HG03064 (cell line): ENCODE measurements around the gene PATJ.

Experiments used
- ATAC-seq: cut with Tn5 transposase; IDR thresholded peaks from one replicate; pipeline ENCODE4 v1.9.1; 2021; ENCODE audit warnings: low read depth; ENCODE audit not compliant: unreplicated experiment

Gene PATJ

DNA sequence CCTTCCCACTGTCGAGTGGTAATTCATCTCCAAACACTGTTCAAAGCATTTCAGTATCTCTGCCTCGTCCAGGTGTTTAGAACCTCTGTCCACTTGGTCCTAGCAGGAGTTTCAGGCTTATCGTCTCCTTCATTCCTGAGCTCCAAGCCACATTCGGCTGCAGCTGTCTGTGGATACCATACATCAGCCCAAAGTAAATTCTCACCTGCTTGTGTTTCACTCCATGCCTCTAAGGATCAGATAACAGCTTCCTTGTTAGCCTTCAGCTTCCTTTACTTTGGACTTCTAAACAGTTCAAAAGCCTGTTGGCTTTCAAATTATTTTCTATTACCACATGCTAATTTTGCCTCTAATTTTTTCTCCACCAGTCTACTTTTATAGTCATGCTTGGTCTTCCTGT lies 233.4 kb downstream of the PATJ start:
- ATAC-seq: no peak

DNA sequence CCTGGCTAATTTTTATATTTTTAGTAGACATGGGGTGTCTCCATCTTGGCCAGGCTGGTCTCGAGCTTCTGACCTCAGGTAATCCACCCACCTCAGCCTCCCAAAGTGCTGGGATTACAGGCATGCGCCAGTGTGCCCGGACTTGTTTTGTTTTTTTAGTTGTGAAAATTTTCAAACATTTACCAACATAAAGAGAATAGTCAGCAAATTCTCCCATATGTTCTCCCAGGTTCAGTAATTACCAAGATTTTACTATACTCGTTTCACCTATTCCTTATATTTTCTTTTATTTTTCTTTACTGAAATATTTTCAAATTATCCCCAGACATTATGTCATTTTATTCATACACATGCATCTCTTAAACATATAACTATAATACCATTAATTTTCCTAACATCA lies 234.3 kb downstream of the PATJ start:
- no peak for ATAC-seq

DNA sequence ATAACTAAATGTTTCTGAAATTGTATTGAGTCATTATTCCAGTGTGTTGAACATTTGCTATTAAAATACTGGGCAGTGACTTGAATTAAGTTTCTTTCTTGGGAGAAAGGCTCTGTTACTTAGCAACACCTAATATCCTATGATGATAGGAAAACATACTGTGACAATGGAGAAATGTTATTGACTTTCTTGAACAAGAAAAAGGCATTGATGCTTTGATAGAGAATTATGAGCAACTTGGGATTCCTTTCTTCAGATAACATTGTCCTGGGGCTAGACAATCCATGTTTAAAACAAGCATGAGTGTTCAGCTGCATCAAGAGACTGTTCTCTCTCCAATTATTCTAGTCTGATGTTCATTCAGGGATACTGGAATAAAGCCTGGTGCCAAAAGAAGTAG lies 236.5 kb downstream of the PATJ start:
- ATAC-seq: no peak

DNA sequence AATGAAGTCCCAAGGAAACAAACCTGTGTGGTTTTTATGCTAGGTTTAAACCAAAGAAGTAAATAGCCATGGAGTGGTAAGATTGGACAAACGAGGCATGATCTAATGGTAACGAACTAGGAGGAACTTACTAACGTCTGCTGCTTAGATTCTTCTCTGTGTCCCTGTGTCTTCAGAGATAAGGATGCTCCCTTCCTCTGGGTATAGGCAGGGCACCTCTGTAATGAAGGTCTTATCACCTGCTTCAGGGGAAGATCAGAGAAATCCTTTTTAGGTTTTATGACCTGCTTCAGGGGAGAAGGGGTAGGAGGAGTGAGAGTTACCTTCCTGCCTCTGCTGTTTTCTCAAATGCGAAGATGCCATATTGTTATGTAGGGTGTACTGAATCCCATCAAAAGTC lies 237.4 kb downstream of the PATJ start:
- no peak for ATAC-seq

DNA sequence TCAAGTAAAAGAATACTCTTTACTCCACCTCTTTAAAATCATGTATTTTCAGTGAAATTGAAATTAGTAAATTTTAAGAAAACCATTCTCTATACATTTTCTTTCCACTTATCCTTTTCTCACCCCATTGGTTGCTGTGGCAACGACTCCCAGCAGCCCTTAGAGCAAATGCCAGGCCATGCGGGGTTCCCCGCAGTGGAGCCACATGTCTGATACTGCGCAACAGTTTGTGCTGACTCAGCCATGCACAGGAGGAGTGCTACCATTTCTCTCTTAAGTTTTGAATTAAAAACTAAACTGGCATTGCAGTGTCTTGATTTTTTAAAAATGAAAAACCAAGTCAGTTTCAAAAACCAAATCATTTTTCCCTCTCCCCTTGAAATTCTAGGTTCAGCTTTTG lies 238.3 kb downstream of the PATJ start:
- no peak for ATAC-seq

DNA sequence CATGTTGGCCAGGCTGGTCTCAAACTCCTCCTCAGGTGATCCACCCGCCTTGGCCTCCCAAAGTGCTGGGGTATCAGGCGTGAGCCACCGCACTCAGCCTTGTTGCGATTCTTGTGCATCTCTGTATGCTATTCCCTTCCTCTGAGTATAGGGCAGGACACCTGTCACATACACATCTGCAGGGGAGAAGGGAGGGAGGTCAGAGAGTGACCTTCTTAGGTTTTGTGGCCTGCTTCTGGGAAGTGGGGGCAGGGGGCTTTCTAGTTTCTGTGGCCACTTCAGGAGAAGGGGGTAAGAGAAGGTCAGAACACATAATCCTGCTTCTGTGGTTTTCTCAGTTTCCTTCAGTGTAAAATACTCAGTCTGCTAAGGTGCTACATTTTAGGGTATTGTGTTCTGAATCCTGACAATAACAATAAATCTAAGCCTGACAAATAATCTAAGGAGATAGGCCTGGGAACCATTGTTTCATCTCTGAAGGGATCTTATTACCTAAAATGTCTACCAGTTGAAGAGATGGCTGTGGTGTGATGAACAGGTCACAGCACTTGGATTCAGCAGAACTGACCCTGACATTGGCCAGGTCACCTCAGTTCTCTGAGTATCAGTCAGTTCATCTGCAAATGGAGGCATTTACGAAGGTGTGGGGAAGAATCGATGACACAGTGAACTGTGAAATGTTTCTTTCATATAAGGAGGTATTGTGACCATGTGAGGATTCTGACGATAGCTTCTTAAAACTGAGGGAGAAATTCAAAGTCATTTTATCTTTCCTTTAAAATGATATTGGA lies 239.8 kb downstream of the PATJ start:
- ATAC-seq: no peak

DNA sequence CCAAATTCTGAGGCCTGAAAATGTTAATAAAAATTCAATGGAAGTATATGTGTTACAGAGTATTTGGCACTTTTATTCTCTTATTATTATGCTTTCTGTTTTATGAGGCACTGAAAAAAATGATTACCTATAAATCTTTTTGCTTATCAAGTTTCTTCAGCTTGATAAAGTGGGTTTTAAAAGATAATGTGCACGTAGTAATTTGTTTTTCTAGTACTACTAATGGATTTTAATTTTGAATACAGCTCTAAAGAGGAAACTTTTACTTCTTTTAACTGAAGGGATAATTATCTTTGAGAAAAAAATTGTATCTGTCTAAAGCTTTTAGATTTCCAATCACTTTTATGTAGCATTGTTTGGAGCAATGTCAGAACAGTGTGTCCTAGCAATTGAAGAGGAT lies 241.0 kb downstream of the PATJ start:
- ATAC-seq: no peak

DNA sequence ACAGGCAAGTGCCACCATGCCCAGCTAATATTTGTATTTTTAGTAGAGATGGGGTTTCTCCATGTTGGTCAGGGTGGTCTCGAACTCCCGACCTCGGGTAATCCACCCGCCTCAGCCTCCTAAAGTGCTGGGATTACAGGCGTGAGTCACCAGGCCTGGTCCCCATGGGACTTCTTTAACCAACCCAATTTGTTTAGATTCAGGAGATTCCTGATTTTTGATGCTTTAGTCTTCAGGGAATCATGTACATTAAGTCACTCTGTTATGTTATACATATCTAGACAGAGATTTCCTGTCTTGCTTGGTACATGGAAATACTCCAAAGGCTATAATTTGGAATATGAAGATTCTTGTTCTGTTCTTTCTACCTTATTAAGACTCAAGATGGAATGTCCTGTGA lies 250.0 kb downstream of the PATJ start:
- no peak for ATAC-seq

DNA sequence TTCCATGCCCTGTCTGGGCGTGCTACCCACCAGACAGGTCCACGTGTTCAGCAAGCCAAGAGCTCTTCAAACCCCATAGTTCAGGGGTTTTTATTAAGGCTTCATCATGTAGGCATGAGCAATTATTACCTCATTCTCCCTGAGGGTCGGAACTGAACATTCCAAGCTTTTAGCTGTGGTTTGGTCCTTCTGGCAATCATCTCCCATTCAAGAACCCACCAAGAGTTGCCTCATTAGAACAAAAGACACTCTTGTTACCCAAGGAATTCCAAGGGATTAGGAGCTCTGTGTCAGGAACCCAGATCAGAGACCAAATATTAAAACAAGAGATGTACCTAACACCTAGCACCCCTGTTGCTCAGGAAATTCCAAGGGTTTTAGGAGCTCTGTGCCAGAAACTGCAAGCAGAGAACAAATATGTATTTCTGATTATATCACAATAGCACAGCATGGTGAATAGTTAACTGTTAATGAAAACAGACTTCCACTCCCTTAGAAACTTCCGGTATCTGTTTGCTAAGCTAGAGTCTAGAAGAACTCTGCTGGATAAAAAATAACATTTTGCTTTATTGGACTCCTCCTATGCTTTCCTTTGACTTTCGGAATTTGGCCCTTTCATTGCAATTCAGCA lies 251.2 kb downstream of the PATJ start:
- no peak for ATAC-seq

DNA sequence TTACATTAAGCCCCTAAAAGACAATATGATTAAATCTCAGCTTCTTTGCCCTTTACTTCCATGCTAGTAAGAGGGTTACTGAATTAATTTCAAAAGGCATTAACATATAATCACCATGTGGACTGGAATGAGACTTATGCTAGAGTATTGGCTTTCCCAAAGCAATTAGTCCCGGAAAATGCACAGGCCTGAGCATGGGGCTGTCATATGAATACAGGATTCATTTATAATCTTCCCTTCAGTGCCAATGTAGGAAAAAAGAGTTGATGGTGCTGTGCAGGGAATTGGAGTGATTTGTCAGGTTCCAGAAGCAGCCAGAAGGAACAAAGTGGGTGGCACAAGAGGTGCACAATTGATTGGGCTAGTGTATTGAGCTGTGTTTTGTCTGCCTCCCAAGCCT lies 253.4 kb downstream of the PATJ start:
- no peak for ATAC-seq

DNA sequence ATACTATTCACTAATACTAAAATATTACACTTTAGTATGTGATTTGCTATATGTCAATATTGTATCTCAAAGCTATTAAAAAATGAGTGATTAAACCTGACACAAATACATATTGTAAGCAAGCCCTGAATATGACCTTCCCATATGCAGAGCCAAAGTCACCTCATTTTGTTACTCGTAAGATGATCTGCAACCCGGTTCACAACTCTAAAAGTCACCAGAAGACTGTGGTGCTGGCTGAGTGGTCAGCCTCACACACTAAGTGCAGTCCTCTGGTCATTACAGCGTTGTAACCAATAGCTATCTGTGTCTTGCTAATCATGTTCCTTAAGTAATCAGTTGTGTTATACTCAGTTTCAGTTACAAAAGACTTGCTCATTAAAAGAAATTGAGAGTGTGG lies 254.8 kb downstream of the PATJ start:
- ATAC-seq: no peak

DNA sequence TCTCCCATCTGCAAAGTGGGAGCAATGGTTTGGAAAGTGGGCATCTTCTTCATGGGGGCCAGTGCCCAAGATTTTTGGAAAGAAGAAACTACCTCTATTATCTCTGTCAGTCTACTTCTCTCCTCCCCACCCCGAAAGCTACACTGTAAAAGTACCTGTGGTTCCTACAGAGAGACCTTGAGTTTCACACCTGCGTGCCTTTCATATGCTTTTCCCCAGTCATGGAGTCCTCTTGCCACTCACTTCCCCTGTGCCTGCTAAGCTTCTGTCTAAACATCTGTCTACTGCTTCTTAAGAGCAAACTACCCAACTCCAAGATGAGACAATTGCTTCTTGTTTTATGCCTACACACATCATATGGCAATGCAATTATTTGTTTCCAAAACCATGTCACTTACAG lies 261.5 kb downstream of the PATJ start:
- no peak for ATAC-seq

DNA sequence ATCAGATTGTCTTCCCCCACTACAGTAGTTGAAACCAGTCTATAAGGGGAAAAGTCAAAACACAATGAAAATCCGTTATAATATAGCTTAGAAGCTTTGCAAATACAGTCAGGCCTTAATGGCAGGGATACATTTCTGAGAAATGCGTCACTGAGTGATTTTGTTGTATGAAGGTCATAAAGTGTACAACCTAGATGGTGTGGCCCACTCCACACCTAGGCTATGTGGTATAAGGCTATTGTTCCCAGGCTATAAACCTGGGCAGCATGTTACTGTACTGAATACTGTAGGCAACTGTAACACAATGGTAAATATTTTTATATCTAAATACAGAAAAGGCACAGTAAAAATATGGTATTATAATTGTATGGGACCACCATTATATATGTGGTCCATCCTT lies 264.4 kb downstream of the PATJ start:
- no peak for ATAC-seq

DNA sequence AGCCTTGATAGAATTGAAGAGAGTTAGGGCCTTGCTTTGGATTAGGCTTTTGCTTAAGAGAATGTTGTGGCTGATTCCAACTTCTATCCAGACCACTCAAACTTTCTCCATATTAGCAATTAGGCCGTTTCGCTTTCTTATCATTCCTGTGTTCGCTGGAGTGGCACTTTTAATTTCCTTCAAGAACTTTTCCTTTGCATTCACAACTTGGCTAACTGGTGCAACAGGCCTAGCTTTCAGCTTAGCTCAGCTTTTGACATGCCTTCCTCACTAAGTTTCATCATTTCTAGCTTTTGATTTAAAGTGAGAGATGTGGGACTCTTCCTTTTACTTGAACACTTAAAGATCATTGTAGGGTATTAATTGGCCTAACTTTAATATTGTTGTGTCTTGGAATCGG lies 268.7 kb downstream of the PATJ start:
- ATAC-seq: no peak

DNA sequence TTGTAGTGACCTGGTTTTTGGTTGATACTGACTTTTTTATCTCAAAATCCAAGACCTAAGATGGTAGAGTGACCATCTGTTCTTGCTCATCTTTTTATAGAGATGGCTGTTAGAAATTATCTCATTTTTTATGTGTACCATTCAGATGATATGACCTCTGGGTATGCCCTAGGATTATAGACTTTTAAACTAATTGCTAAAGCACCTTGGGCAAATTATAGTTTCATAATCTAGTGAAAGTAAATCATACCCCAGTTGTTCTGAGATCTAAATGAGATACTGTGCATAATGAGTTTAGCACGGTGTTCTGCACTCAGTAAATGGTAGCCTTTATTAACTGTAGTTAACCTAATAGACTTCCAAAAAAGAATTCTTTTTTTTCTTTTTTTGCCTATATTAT lies 269.8 kb downstream of the PATJ start:
- ATAC-seq: no peak

DNA sequence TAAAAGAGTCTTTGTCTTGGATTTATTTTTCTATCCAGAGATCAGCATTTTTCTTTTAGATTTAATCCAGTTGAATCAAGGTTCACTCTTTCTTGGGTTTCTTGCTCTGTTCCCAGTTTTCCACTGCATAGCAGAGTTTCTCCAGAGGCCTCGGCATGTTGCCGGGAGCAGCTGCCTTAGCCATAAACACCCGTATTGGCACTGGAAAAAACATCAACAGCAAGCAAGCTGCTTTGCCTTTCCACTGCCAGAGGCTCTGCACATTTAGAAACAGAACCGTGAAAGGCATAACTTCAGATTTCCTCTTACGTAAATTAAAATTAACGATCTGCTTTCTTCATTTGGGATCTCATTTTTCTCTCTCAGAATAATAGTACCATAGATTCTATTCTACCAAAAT lies 270.6 kb downstream of the PATJ start:
- ATAC-seq: no peak

DNA sequence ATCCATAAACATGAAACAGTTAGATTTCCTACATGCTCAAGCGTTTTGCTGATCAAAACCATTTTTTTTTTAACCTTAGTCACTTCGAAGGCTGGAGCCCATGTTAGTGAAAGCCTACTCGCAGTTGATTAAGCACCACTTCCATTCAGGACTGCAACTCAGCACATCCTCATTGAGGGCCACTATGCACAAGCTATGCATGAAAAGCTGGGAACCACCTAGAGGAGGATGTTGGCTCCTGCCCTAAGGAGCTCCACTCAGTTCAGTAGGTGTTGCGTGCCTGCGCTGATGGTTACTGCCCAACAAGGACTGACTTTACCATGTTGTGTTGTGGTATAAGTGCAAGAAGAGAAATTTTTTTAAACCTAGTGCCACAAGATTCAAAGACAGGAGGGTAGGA lies 271.0 kb downstream of the PATJ start:
- no peak for ATAC-seq

DNA sequence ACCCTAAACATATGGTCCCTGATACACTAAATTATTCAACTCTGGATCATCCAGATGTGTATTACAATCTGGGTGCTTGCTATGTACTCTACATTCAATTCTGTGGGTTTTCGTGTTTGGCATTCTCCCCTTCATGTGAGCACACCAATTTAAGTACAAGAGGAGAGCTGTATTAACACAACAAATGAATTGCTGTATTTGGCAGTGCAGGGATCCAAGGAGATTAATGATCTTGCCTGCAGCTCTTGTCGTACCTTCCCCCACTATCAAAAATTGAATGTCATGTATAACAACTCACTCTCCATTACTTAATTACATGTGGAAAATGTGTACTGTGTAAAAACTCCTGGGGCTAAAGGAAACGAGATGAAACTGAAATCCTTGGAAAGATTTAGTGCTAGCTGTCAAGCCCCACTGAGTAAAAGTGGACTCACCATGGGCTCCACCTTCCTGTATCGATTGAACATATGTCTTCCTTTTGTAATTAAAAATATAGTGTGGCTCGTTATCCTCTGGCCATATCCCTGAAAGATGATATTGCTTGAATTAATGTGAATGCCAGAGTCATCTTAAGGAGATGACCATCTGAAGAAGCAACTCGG lies 280.2 kb downstream of the PATJ start:
- no peak for ATAC-seq

DNA sequence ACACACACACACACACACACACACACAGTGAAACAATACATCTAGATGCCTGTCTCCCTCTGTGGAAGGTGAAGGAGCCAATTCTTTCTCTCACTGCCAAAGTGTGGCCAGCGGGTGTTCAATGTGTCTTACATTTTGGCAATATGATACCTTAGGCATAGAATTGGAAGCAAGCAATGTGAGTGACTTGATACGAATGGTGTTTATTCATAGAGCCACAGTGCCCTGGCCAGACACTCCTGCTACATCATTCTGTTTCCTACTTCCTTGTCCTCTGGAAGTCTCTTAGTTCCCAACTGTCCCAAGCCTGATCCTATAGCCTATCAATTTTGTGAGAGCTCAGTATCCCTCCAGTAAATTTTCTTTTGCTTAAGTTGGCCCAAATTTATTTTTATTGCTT lies 282.4 kb downstream of the PATJ start:
- ATAC-seq: no peak

DNA sequence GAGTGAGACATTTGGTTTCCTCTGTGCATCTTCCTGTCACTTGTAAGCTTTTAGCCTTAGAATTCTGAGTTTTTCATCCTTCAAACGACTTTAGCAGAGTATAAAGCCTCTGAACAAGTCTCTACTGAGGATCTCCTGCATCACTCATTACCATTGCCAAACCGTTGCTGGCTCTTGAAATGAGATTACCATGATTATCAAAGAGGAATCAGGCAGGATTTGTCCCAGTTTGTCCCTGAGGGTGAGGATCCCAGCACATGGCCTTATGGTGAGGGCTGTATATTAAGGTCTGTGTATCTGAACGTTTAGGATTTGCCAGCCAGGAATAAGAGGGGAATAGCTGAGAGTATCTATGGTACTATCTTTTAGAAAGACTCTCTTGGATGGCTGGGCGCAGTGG lies 282.9 kb downstream of the PATJ start:
- no peak for ATAC-seq

DNA sequence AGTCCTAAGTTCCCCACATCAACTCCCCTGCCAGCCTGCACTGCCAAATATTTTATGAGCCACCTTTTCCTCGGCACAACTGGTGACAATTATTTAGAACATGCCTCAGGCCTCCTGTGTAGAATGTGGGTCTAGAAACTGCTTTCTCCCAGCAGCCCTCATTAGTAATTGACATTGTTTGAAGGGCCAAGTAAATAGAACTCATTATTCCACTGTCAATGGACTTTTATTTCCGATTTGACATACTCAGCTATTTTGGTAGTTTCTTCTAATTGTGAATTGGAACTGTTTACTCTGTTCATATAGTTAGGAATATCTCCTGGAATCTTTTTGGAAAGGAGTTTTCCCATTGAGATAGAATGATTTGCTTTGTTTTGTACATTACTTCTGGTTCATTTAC lies 283.6 kb downstream of the PATJ start:
- no peak for ATAC-seq

DNA sequence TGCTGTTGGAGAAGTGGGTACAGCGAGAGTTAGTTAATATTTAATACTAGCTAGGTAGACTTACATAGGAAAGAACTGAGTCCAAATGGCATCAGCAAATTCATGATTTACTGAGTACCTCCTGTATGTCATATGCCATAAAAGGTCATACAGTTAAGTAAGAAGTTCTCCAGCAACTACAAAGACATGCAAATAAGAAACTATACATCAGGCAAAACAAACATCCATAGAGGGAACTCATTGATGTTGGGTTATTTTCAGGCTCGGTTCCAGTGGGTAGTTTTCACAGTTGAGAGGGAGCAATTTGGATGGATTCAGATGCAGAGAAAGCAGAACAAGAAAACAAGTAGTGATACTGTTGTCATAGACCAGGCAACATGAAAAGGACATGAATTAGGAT lies 287.4 kb downstream of the PATJ start:
- ATAC-seq: no peak
